22Rv1 (cell line): ENCODE results near the gene MRPL3.

Source experiments
- H3K27ac ChIP-seq: fragments of 450-650 bp; 2 replicates; pipeline ENCODE4 v1.5.1; 2017
- CTCF ChIP-seq: fragments of 450-650 bp; IDR thresholded peaks from 2 replicates; pipeline ENCODE4 v1.5.1; 2017; ENCODE audit warnings: mild to moderate bottlenecking
- ZFX ChIP-seq: fragments of 450-650 bp; IDR thresholded peaks from 2 replicates; pipeline ENCODE4 v1.6.1; 2017; ENCODE audit warnings: antibody characterized with exemption, borderline replicate concordance

The MRPL3 gene

GRCh38 chr3:131421301-131421700 is 81.5 kb downstream of the MRPL3 start:
- H3K27ac ChIP-seq = no peak overlapping the region
- no peak for TF ChIP-seq ZFX
- TF ChIP-seq CTCF = no peak

- no peak overlapping the region for H3K27ac ChIP-seq
- TF ChIP-seq ZFX = no peak
These were observed 85.0 kb downstream of the MRPL3 start for GRCh38 chr3:131417751-131418150.
